ENCODE results near the gene PPP2R2C. TPM values are rescaled to one million over a fixed set of nuclear protein-coding genes. Genes with fewer than 3 reads are reported as not detected.

The PPP2R2C gene
- total RNA-seq, 2 experiments from 2014 or later: not detected

DNA sequence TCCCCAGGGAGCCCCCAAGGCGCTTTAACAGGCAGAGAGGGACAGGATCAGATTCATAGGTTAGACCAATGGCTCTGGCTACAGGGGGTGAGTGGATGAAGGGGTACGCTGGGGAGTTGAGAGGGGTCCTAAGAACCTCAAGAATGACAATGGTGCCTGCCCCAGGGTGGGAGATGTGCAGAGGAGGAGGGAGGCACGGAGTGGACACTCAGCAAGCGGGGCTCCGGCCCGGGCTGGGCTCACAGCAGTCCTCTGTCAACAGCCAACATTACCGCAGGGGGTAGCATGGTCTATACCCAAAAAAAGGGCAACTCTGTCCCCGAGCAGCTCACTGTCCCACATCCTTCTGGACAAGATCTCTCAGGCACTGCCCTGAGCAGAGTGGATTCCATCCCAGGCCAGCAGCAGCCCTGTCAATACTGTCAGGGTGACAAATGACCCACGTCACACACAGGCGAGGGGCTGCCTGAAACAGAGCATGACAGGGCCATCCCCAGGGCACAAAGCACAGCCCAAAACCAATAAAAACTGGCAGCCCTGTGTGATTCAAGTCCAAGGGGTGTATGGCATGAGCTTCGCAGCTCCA, 47.7 kb upstream of the PPP2R2C start:
- no peaks in the 10 kb centered on the region for H3K4me1 ChIP-seq (ENCODE audit: insufficient read depth, low read length, poor library complexity, severe bottlenecking)
- TF ChIP-seq EZH2phosphoT487 (IDR thresholded peaks at IDR 0.05; ENCODE audit: borderline replicate concordance, low read depth, low read length): no peak
- TF ChIP-seq, protein P1, sequence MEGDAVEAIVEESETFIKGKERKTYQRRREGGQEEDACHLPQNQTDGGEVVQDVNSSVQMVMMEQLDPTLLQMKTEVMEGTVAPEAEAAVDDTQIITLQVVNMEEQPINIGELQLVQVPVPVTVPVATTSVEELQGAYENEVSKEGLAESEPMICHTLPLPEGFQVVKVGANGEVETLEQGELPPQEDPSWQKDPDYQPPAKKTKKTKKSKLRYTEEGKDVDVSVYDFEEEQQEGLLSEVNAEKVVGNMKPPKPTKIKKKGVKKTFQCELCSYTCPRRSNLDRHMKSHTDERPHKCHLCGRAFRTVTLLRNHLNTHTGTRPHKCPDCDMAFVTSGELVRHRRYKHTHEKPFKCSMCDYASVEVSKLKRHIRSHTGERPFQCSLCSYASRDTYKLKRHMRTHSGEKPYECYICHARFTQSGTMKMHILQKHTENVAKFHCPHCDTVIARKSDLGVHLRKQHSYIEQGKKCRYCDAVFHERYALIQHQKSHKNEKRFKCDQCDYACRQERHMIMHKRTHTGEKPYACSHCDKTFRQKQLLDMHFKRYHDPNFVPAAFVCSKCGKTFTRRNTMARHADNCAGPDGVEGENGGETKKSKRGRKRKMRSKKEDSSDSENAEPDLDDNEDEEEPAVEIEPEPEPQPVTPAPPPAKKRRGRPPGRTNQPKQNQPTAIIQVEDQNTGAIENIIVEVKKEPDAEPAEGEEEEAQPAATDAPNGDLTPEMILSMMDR (conservative IDR thresholded peaks at IDR 0.05; ENCODE audit: low read length): no peak
- no peaks in the 10 kb centered on the region for H3K9me2 ChIP-seq (ENCODE audit: insufficient read depth, low read length)
- no peaks in the 10 kb centered on the region for H3K9me3 ChIP-seq (ENCODE audit: low read length)
- no peaks in the 10 kb centered on the region for H4K20me1 ChIP-seq (ENCODE audit: insufficient read depth, low read length)
- DNase-seq (ENCODE audit: low spot score): no peak
- no peaks in the 10 kb centered on the region for H3K79me2 ChIP-seq (ENCODE audit: insufficient read depth, low read depth, low read length)
- H3K36me3 ChIP-seq (ENCODE audit: insufficient read depth, low read length): no peaks in the 10 kb centered on the region
- H3K27ac ChIP-seq (ENCODE audit: low read depth, low read length, poor library complexity, severe bottlenecking): no peak overlapping the region
- no peak overlapping the region for H3K4me2 ChIP-seq (ENCODE audit: low read length)
- POLR2A ChIA-PET: no interaction called here
- no peak overlapping the region for H3K4me3 ChIP-seq (ENCODE audit: low read depth, low read length, poor library complexity, severe bottlenecking)
- no TSS peak for BruUV-seq (replicated peaks)
- CTCF ChIA-PET (ENCODE audit: unreplicated experiment): interaction anchor here (0.6 kb wide), 1 partner anchor 138 kb away, joined by 3 read pairs; no protein-coding TSS in a partner anchor
- intact Hi-C loops (cut with micrococcal nuclease; ENCODE audit: unreplicated experiment): no loop called here
- no peak overlapping the region for H2AFZ ChIP-seq (ENCODE audit: low read length)

DNA sequence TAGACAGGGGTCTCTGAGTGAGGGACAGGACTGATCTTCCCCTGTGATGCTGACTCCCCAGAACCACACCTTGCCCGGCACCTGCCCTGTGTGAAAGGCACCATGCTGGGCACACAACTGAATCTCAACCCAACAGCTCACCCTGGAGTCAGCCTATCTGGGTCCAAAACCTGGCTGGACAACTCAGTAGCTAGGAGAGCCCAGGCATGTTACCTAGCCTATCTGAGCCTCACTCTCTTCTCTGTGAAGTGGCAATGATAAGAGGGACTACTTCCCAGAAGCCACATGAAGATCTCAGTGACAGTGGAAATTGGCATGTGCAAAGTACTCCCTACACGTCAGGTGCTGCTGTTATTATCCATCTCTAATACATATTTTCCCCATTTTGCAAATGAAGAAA, 44.8 kb upstream of the PPP2R2C start:
- BruUV-seq (replicated peaks): no TSS peak
- no peaks in the 10 kb centered on the region for H3K4me1 ChIP-seq (ENCODE audit: insufficient read depth, low read length, poor library complexity, severe bottlenecking)
- H4K20me1 ChIP-seq (ENCODE audit: insufficient read depth, low read length): no peaks in the 10 kb centered on the region
- DNase-seq (ENCODE audit: low spot score): no peak
- no peak overlapping the region for H2AFZ ChIP-seq (ENCODE audit: low read length)
- ChIA-PET POLR2A (no interaction called here), CTCF (ENCODE audit: unreplicated experiment) (no interaction called here)
- intact Hi-C loops (cut with micrococcal nuclease; ENCODE audit: unreplicated experiment): no loop called here
- TF ChIP-seq, protein P1 (conservative IDR thresholded peaks at IDR 0.05; ENCODE audit: low read length): no peak
- no peak for TF ChIP-seq EZH2phosphoT487 (IDR thresholded peaks at IDR 0.05; ENCODE audit: borderline replicate concordance, low read depth, low read length)
- no peaks in the 10 kb centered on the region for H3K36me3 ChIP-seq (ENCODE audit: insufficient read depth, low read length)
- no peak overlapping the region for H3K27ac ChIP-seq (ENCODE audit: low read depth, low read length, poor library complexity, severe bottlenecking)
- H3K9me3 ChIP-seq (ENCODE audit: low read length): no peaks in the 10 kb centered on the region
- no peak overlapping the region for H3K4me3 ChIP-seq (ENCODE audit: low read depth, low read length, poor library complexity, severe bottlenecking)
- H3K79me2 ChIP-seq (ENCODE audit: insufficient read depth, low read depth, low read length): no peaks in the 10 kb centered on the region
- H3K9me2 ChIP-seq (ENCODE audit: insufficient read depth, low read length): no peaks in the 10 kb centered on the region
- H3K4me2 ChIP-seq (ENCODE audit: low read length): no peak overlapping the region

DNA sequence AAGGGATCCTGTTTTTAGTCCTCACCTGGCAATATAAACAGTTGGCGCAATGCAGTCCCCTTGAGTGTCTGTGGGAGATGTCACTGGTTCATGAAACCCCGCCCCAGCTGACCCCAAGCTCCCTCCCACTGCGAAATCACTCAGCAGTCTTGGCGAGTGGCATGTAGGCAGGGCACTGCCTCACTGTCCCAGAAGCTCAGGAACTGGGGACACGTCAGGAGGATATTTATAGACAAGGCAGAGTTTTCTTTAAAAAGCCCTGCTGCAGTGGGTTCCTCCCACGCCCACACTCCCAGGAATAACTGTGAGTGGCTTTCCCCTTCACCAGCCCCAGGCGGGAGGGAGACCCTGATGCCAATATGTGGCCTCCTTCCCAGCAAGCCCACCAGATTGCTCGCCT, 44.3 kb upstream of the PPP2R2C start:
- no peak overlapping the region for H2AFZ ChIP-seq (ENCODE audit: low read length)
- BruUV-seq (replicated peaks): no TSS peak
- ChIA-PET POLR2A (no interaction called here), CTCF (ENCODE audit: unreplicated experiment) (no interaction called here)
- H3K4me3 ChIP-seq (ENCODE audit: low read depth, low read length, poor library complexity, severe bottlenecking): no peak overlapping the region
- no peak overlapping the region for H3K4me2 ChIP-seq (ENCODE audit: low read length)
- intact Hi-C loops (cut with micrococcal nuclease; ENCODE audit: unreplicated experiment): no loop called here
- H3K4me1 ChIP-seq (ENCODE audit: insufficient read depth, low read length, poor library complexity, severe bottlenecking): no peaks in the 10 kb centered on the region
- no peaks in the 10 kb centered on the region for H3K9me3 ChIP-seq (ENCODE audit: low read length)
- H3K36me3 ChIP-seq (ENCODE audit: insufficient read depth, low read length): no peaks in the 10 kb centered on the region
- H3K79me2 ChIP-seq (ENCODE audit: insufficient read depth, low read depth, low read length): no peaks in the 10 kb centered on the region
- H3K9me2 ChIP-seq (ENCODE audit: insufficient read depth, low read length): no peaks in the 10 kb centered on the region
- H3K27ac ChIP-seq (ENCODE audit: low read depth, low read length, poor library complexity, severe bottlenecking): no peak overlapping the region
- H4K20me1 ChIP-seq (ENCODE audit: insufficient read depth, low read length): no peaks in the 10 kb centered on the region
- no peak for DNase-seq (ENCODE audit: low spot score)
- TF ChIP-seq, protein P1 (conservative IDR thresholded peaks at IDR 0.05; ENCODE audit: low read length): no peak
- no peak for TF ChIP-seq EZH2phosphoT487 (IDR thresholded peaks at IDR 0.05; ENCODE audit: borderline replicate concordance, low read depth, low read length)

Data from OCI-LY7 (cell line).